ENCODE measurements around the gene SCFD2. TPM values are rescaled to one million over a fixed set of nuclear protein-coding genes. Genes with fewer than 3 reads are reported as not detected.
"Not testable (repeated sequence)": the region's sequence is repeated elsewhere in the genome, so short reads cannot be mapped to it uniquely, and the experiment has no call there.

Gene SCFD2
- 10 to 100 TPM; 18.8 to 19.9 TPM for total RNA-seq

- H3K27ac Mint-ChIP-seq: peak within 1 kb of the TSS; percentile 94
These were observed at the start of gene SCFD2 for GRCh38 chr4:53365486-53366300. SCFD2 (minus strand) TSS chr4:53366061.

GRCh38 chr4:53409479-53409878, 43.6 kb upstream of the SCFD2 start:
- POLR2A ChIA-PET; H3K27ac Mint-ChIP-seq; CTCF ChIA-PET; intact Hi-C loops (cut with micrococcal nuclease); H3K4me3 Mint-ChIP-seq; DNase-seq; H3K27me3 Mint-ChIP-seq; H3K9me3 Mint-ChIP-seq: not testable (repeated sequence)
- peaks cover 56% of the 10 kb centered on the region for H3K4me1 Mint-ChIP-seq (ENCODE audit: low read depth)
- peaks cover 43% of the 10 kb centered on the region for H3K36me3 Mint-ChIP-seq

More at GRCh38 chr4:53365486-53366300, at the start of gene SCFD2:
- no peaks in the 10 kb centered on the region for H3K9me3 Mint-ChIP-seq
- peaks cover 4% of the 10 kb centered on the region for H3K36me3 Mint-ChIP-seq
- H3K4me3 Mint-ChIP-seq: peak within 1 kb of the TSS; percentile 96
- intact Hi-C loops (cut with micrococcal nuclease): loop anchor here (1.0 to 10.0 kb wide), 7 partner anchors 12 to 1331 kb away; partner anchors contain the start of genes CHIC2, FIP1L1 and SGCB
- POLR2A ChIA-PET: interaction anchor here (1.9 kb wide), 1 partner anchor 12 kb away, joined by 10 read pairs; the partner anchor contains the start of gene FIP1L1
- H3K27me3 Mint-ChIP-seq: peaks cover 5% of the 10 kb centered on the region
- DNase-seq: peak; percentile 99
- CTCF ChIA-PET: interaction anchor here (0.9 to 2.0 kb wide), 2 partner anchors 15 to 868 kb away, joined by 3 to 5 read pairs; no protein-coding TSS in a partner anchor
- peaks cover 39% of the 10 kb centered on the region for H3K4me1 Mint-ChIP-seq (ENCODE audit: low read depth)

GRCh38 chr4:53380221-53380620, 14.4 kb upstream of the SCFD2 start:
- no peaks in the 10 kb centered on the region for H3K9me3 Mint-ChIP-seq
- CTCF ChIA-PET: interaction anchor here (0.6 to 1.4 kb wide), 3 partner anchors 13 to 853 kb away, joined by 3 to 5 read pairs (median 3); no protein-coding TSS in a partner anchor
- intact Hi-C loops (cut with micrococcal nuclease): no loop called here
- H3K27me3 Mint-ChIP-seq: peaks cover 3% of the 10 kb centered on the region
- H3K27ac Mint-ChIP-seq: no peak overlapping the region
- peaks cover 32% of the 10 kb centered on the region for H3K4me1 Mint-ChIP-seq (ENCODE audit: low read depth)
- POLR2A ChIA-PET: no interaction called here
- DNase-seq: no peak
- peaks cover 20% of the 10 kb centered on the region for H3K36me3 Mint-ChIP-seq
- no peak overlapping the region for H3K4me3 Mint-ChIP-seq

- Mint-ChIP-seq H3K4me3 (peak overlapping the region; percentile 99), H3K36me3 (peaks cover 14% of the 10 kb centered on the region), H3K27me3 (peaks cover 5% of the 10 kb centered on the region), H3K4me1 (ENCODE audit: low read depth) (peaks cover 32% of the 10 kb centered on the region), H3K27ac (peak overlapping the region; percentile 98), H3K9me3 (no peaks in the 10 kb centered on the region)
- CTCF ChIA-PET: interaction anchor here (0.6 kb wide), 2 partner anchors 39 to 470 kb away, joined by 3 read pairs; no protein-coding TSS in a partner anchor
- intact Hi-C loops (cut with micrococcal nuclease): loop anchor here (5.0 to 10.0 kb wide), 3 partner anchors 54 to 1533 kb away; partner anchors contain the start of gene DCUN1D4
- POLR2A ChIA-PET: interaction anchor here (0.6 to 1.5 kb wide), 2 partner anchors 13 to 15 kb away, joined by 3 to 10 read pairs; partner anchors contain the start of gene SCFD2
- DNase-seq: no peak
These were observed 12.3 kb upstream of the SCFD2 start for GRCh38 chr4:53378171-53378482.

- Mint-ChIP-seq H3K36me3 (peaks cover 12% of the 10 kb centered on the region), H3K27me3 (peaks cover 7% of the 10 kb centered on the region), H3K27ac (peak within 1 kb of the TSS; percentile 98), H3K4me3 (peak within 1 kb of the TSS; percentile 99), H3K4me1 (ENCODE audit: low read depth) (peaks cover 32% of the 10 kb centered on the region), H3K9me3 (no peaks in the 10 kb centered on the region)
- POLR2A ChIA-PET: interaction anchor here (1.5 kb wide), 1 partner anchor 12 kb away, joined by 10 read pairs; the partner anchor contains the start of gene SCFD2
- intact Hi-C loops (cut with micrococcal nuclease): loop anchor here (1.0 to 10.0 kb wide), 4 partner anchors 11 to 1533 kb away; partner anchors contain the start of genes DCUN1D4 and SCFD2
- CTCF ChIA-PET: interaction anchor here (0.6 kb wide), 2 partner anchors 39 to 470 kb away, joined by 3 read pairs; no protein-coding TSS in a partner anchor
- peak; percentile 97 for DNase-seq
These were observed 11.7 kb upstream of the SCFD2 start, which contains the start of gene FIP1L1 for GRCh38 chr4:53377319-53378170. FIP1L1 (plus strand) TSS chr4:53377641; CDS start chr4:53377839, 198 bp downstream.

GRCh38 chr4:53376900-53377299, 11.0 kb upstream of the SCFD2 start:
- POLR2A ChIA-PET: interaction anchor here (1.5 kb wide), 1 partner anchor 11 kb away, joined by 10 read pairs; the partner anchor contains the start of gene SCFD2
- Mint-ChIP-seq H3K4me1 (ENCODE audit: low read depth) (peaks cover 28% of the 10 kb centered on the region), H3K36me3 (peaks cover 12% of the 10 kb centered on the region), H3K4me3 (peak overlapping the region; percentile 99), H3K9me3 (no peaks in the 10 kb centered on the region), H3K27me3 (peaks cover 11% of the 10 kb centered on the region), H3K27ac (peak overlapping the region; percentile 98)
- CTCF ChIA-PET: no interaction called here
- no peak for DNase-seq
- intact Hi-C loops (cut with micrococcal nuclease): loop anchor here (1.0 to 10.0 kb wide), 4 partner anchors 11 to 1532 kb away; partner anchors contain the start of genes DCUN1D4 and SCFD2

- POLR2A ChIA-PET: no interaction called here
- Mint-ChIP-seq H3K4me3 (no peak overlapping the region), H3K9me3 (no peaks in the 10 kb centered on the region), H3K36me3 (peaks cover 7% of the 10 kb centered on the region), H3K27me3 (peaks cover 22% of the 10 kb centered on the region), H3K4me1 (ENCODE audit: low read depth) (peaks cover 16% of the 10 kb centered on the region), H3K27ac (no peak overlapping the region)
- CTCF ChIA-PET: no interaction called here
- no peak for DNase-seq
- intact Hi-C loops (cut with micrococcal nuclease): loop anchor here (5.0 to 10.0 kb wide), 3 partner anchors 57 to 1530 kb away; partner anchors contain the start of gene DCUN1D4
These were observed 9.0 kb upstream of the SCFD2 start for GRCh38 chr4:53374777-53375258.

- CTCF ChIA-PET: no interaction called here
- POLR2A ChIA-PET: no interaction called here
- no peaks in the 10 kb centered on the region for H3K9me3 Mint-ChIP-seq
- no peaks in the 10 kb centered on the region for H3K36me3 Mint-ChIP-seq
- H3K4me3 Mint-ChIP-seq: no peak overlapping the region
- peaks cover 20% of the 10 kb centered on the region for H3K27me3 Mint-ChIP-seq
- peaks cover 4% of the 10 kb centered on the region for H3K4me1 Mint-ChIP-seq (ENCODE audit: low read depth)
- no peak overlapping the region for H3K27ac Mint-ChIP-seq
- intact Hi-C loops (cut with micrococcal nuclease): loop anchor here (10.0 kb wide), 1 partner anchor 1527 kb away; the partner anchor contains the start of gene DCUN1D4
- DNase-seq: no peak
These were observed 6.1 kb upstream of the SCFD2 start for GRCh38 chr4:53371843-53372521.

- CTCF ChIA-PET: no interaction called here
- POLR2A ChIA-PET: no interaction called here
- no peaks in the 10 kb centered on the region for H3K36me3 Mint-ChIP-seq
- H3K9me3 Mint-ChIP-seq: no peaks in the 10 kb centered on the region
- peaks cover 20% of the 10 kb centered on the region for H3K27me3 Mint-ChIP-seq
- no peak overlapping the region for H3K27ac Mint-ChIP-seq
- intact Hi-C loops (cut with micrococcal nuclease): loop anchor here (10.0 kb wide), 1 partner anchor 1526 kb away; the partner anchor contains the start of gene DCUN1D4
- no peak overlapping the region for H3K4me3 Mint-ChIP-seq
- peaks cover 9% of the 10 kb centered on the region for H3K4me1 Mint-ChIP-seq (ENCODE audit: low read depth)
- DNase-seq: no peak
These were observed 5.2 kb upstream of the SCFD2 start for GRCh38 chr4:53371049-53371448.

- peaks cover 22% of the 10 kb centered on the region for H3K4me1 Mint-ChIP-seq (ENCODE audit: low read depth)
- H3K36me3 Mint-ChIP-seq: no peaks in the 10 kb centered on the region
- H3K4me3 Mint-ChIP-seq: no peak overlapping the region
- H3K9me3 Mint-ChIP-seq: no peaks in the 10 kb centered on the region
- intact Hi-C loops (cut with micrococcal nuclease): loop anchor here (5.0 to 10.0 kb wide), 5 partner anchors 233 to 1333 kb away; partner anchors contain the start of genes CHIC2 and SGCB
- H3K27me3 Mint-ChIP-seq: peaks cover 16% of the 10 kb centered on the region
- ChIA-PET POLR2A (no interaction called here), CTCF (interaction anchor here (2.0 kb wide), 1 partner anchor 13 kb away, joined by 5 read pairs; no protein-coding TSS in a partner anchor)
- DNase-seq: no peak
- H3K27ac Mint-ChIP-seq: no peak overlapping the region
These were observed 1.9 kb upstream of the SCFD2 start for GRCh38 chr4:53367721-53368120.
